ENCODE results near the gene PLPP1.

DNA sequence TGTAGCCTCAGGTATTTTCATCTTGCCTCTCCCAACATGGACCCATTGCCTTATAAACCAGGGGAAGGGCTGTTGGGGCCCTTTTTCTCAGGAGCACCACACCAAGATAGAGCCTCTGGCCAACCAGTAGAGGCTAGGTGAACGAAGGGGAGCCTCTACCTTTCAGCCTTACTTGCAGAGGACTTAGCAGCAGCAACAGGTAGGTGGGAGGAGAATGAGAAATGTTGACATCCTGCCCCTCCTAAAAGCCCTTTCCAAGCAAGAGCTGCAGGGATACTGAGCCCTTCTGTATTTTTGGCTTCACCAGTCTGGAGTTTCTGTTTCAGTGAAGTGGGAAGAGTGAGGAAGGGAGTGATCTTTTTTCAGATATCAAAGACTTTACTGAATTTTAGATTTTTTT lies 149.5 kb downstream of the PLPP1 start:
- TF ChIP-seq, protein P1, sequence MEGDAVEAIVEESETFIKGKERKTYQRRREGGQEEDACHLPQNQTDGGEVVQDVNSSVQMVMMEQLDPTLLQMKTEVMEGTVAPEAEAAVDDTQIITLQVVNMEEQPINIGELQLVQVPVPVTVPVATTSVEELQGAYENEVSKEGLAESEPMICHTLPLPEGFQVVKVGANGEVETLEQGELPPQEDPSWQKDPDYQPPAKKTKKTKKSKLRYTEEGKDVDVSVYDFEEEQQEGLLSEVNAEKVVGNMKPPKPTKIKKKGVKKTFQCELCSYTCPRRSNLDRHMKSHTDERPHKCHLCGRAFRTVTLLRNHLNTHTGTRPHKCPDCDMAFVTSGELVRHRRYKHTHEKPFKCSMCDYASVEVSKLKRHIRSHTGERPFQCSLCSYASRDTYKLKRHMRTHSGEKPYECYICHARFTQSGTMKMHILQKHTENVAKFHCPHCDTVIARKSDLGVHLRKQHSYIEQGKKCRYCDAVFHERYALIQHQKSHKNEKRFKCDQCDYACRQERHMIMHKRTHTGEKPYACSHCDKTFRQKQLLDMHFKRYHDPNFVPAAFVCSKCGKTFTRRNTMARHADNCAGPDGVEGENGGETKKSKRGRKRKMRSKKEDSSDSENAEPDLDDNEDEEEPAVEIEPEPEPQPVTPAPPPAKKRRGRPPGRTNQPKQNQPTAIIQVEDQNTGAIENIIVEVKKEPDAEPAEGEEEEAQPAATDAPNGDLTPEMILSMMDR (IDR thresholded peaks at IDR 0.05): no peak
- TF ChIP-seq POLR2A (IDR thresholded peaks at IDR 0.05): no peak
